ENCODE results near the gene THSD4.

THSD4 gene

GRCh38 chr15:71530116-71530515 lies 414.8 kb downstream of the THSD4 start:
- peak overlapping the region in 1 of 21 experiments; percentile 2 for H3K27ac ChIP-seq
- no peak overlapping the region for H3K4me3 ChIP-seq

- Histone ChIP-seq H3K4me3 (no peak overlapping the region), H3K27ac (no peak overlapping the region)
These were observed 417.7 kb downstream of the THSD4 start for GRCh38 chr15:71532994-71533393.

GRCh38 chr15:71538181-71538580 lies 422.9 kb downstream of the THSD4 start:
- Histone ChIP-seq H3K4me3 (no peak overlapping the region), H3K27ac (no peak overlapping the region)

GRCh38 chr15:71541746-71542145 lies 426.5 kb downstream of the THSD4 start:
- no peak overlapping the region for H3K4me3 ChIP-seq
- H3K27ac ChIP-seq = no peak overlapping the region

- H3K27ac ChIP-seq = peak overlapping the region in 1 of 21 experiments; percentile 47
- H3K4me3 ChIP-seq = no peak overlapping the region
These were observed 427.6 kb downstream of the THSD4 start for GRCh38 chr15:71542836-71543235.

GRCh38 chr15:71543413-71543812 lies 428.1 kb downstream of the THSD4 start:
- Histone ChIP-seq H3K4me3 (no peak overlapping the region), H3K27ac (peak overlapping the region in 1 of 21 experiments; percentile 47)

- Histone ChIP-seq H3K27ac (peak overlapping the region in 1 of 21 experiments; percentile 32), H3K4me3 (no peak overlapping the region)
These were observed 430.0 kb downstream of the THSD4 start for GRCh38 chr15:71545223-71545760.

- H3K4me3 ChIP-seq = no peak overlapping the region
- H3K27ac ChIP-seq = peak overlapping the region in 2 of 21 experiments; percentile 10 to 80
These were observed 430.7 kb downstream of the THSD4 start for GRCh38 chr15:71545923-71546322.

- peak overlapping the region in 2 of 7 experiments; percentile 25 to 26 for H3K4me3 ChIP-seq
- H3K27ac ChIP-seq = peak overlapping the region in 6 of 21 experiments; percentile 3 to 80 (median 40)
These were observed 431.7 kb downstream of the THSD4 start for GRCh38 chr15:71547011-71547410.

GRCh38 chr15:71548401-71548807 lies 433.1 kb downstream of the THSD4 start:
- H3K27ac ChIP-seq = peak overlapping the region in 7 of 21 experiments; percentile 3 to 80 (median 36)
- peak overlapping the region in 5 of 7 experiments; percentile 1 to 26 (median 7) for H3K4me3 ChIP-seq

- Histone ChIP-seq H3K4me3 (peak overlapping the region in 2 of 7 experiments; percentile 25 to 26), H3K27ac (peak overlapping the region in 6 of 21 experiments; percentile 3 to 80 (median 41))
These were observed 433.8 kb downstream of the THSD4 start for GRCh38 chr15:71549091-71549490.

GRCh38 chr15:71549697-71550096 lies 434.4 kb downstream of the THSD4 start:
- H3K4me3 ChIP-seq = peak overlapping the region in 1 of 7 experiments; percentile 26
- peak overlapping the region in 3 of 21 experiments; percentile 38 to 80 (median 57) for H3K27ac ChIP-seq

GRCh38 chr15:71551566-71551965 lies 436.3 kb downstream of the THSD4 start:
- H3K4me3 ChIP-seq = no peak overlapping the region
- no peak overlapping the region for H3K27ac ChIP-seq

- H3K27ac ChIP-seq = no peak overlapping the region
- no peak overlapping the region for H3K4me3 ChIP-seq
These were observed 443.8 kb downstream of the THSD4 start for GRCh38 chr15:71559098-71559497.

- H3K27ac ChIP-seq = no peak overlapping the region
- no peak overlapping the region for H3K4me3 ChIP-seq
These were observed 444.3 kb downstream of the THSD4 start for GRCh38 chr15:71559616-71560015.

GRCh38 chr15:71562251-71562650 lies 447.0 kb downstream of the THSD4 start:
- H3K4me3 ChIP-seq = no peak overlapping the region

GRCh38 chr15:71564217-71564616 lies 448.9 kb downstream of the THSD4 start:
- Histone ChIP-seq H3K4me3 (no peak overlapping the region), H3K27ac (no peak overlapping the region)

More at GRCh38 chr15:71562251-71562650, 447.0 kb downstream of the THSD4 start:
- H3K27ac ChIP-seq = peak overlapping the region in 1 of 21 experiments; percentile 38

GRCh38 chr15:71565006-71565405 lies 449.7 kb downstream of the THSD4 start:
- Histone ChIP-seq H3K4me3 (no peak overlapping the region), H3K27ac (no peak overlapping the region)

- no peak overlapping the region for H3K27ac ChIP-seq
- H3K4me3 ChIP-seq = no peak overlapping the region
These were observed 450.4 kb downstream of the THSD4 start for GRCh38 chr15:71565631-71566160.

GRCh38 chr15:71566226-71566625 lies 451.0 kb downstream of the THSD4 start:
- no peak overlapping the region for H3K4me3 ChIP-seq
- H3K27ac ChIP-seq = no peak overlapping the region

- no peak overlapping the region for H3K27ac ChIP-seq
- H3K4me3 ChIP-seq = no peak overlapping the region
These were observed 451.9 kb downstream of the THSD4 start for GRCh38 chr15:71567173-71567572.

- H3K4me3 ChIP-seq = no peak overlapping the region
- no peak overlapping the region for H3K27ac ChIP-seq
These were observed 453.0 kb downstream of the THSD4 start for GRCh38 chr15:71568227-71568626.
